ENCODE results near the gene MIGA2.

The MIGA2 gene

GRCh38 chr9:129073404-129073803, 37.0 kb downstream of the MIGA2 start:
- no peak for DNase-seq (ENCODE audit: low read depth in 2 of 2)

- DNase-seq (ENCODE audit: low read depth in 2 of 2) = no peak
These were observed 37.7 kb downstream of the MIGA2 start for GRCh38 chr9:129074106-129074505.

- DNase-seq (ENCODE audit: low read depth in 2 of 2) = no peak
These were observed 39.7 kb downstream of the MIGA2 start for GRCh38 chr9:129075996-129076639.

DNA sequence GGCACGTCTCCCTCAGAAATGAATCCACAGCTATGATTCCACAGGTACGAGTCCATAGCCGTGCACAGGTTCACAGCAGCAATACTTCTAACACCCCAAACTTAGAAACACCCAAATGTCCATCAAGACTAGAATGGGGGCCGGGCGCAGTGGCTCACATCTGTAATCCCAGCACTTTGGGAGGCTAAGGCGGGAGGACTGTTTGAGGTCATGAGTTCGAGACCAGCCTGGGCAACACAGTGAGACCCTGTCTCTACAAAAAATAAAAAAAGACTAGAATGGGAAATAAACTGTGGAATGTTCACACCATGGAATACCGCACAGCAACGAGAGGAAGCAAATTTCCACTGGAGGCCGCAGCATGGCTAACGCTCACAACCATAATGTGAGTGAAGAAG, 40.2 kb downstream of the MIGA2 start:
- DNase-seq (ENCODE audit: low read depth in 2 of 2) = no peak

GRCh38 chr9:129077236-129077635, 40.8 kb downstream of the MIGA2 start:
- no peak for DNase-seq (ENCODE audit: low read depth in 2 of 2)

- no peak for DNase-seq (ENCODE audit: low read depth in 2 of 2)
These were observed 42.5 kb downstream of the MIGA2 start for GRCh38 chr9:129078691-129079503.

- DNase-seq (ENCODE audit: low read depth in 2 of 2) = no peak
These were observed 43.4 kb downstream of the MIGA2 start for GRCh38 chr9:129079829-129080228.

- no peak for DNase-seq (ENCODE audit: low read depth in 2 of 2)
These were observed 43.8 kb downstream of the MIGA2 start for GRCh38 chr9:129080298-129080600.

DNA sequence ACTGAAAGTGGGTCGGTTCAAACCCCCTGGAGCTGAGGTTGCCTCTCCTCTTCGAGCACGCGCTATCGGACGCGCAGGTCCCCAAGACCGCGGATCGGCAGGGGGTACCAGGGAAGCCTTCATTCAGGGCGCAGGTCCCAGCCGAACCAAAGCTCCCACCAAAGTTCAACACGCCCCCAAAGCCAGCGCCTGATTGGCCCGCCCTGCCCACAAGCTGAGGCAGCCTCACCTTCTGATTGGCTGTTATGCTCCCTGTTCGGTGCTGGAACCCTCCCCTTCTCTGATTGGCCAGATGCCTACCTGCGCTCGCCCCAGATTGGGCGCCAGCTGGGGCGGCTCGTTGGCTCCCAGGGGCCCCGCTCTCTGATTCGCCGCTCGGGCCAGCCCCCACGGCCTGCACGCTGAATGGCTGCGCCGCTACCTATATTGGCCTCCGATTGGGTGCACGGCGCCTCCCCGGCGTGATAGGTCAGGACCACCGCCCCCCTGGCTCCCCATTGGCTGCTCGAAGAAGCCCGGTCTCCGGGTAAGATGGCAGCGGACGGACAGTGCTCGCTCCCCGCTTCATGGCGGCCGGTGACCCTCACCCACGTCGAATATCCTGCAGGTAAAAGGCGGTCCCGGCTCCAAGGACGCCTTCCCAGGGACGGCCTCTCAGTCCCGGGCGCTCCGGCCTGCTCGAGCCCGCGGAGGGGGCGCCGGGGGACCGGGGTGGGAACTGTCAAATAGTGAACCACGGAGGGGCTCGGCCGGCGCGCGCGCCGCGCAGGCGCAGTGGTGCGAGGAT, 44.4 kb downstream of the MIGA2 start, which contains the start of gene DOLPP1:
TSS of gene DOLPP1 (plus strand) at position 511 of the 787 bp plus-strand sequence. CDS start at position 532, 21 bp downstream.
- peak; percentile 95 for DNase-seq (ENCODE audit: low read depth in 2 of 2)

GRCh38 chr9:129081388-129081904, 45.0 kb downstream of the MIGA2 start:
- no peak for DNase-seq (ENCODE audit: low read depth in 2 of 2)

- no peak for DNase-seq (ENCODE audit: low read depth in 2 of 2)
These were observed 47.7 kb downstream of the MIGA2 start for GRCh38 chr9:129084087-129084486.

DNA sequence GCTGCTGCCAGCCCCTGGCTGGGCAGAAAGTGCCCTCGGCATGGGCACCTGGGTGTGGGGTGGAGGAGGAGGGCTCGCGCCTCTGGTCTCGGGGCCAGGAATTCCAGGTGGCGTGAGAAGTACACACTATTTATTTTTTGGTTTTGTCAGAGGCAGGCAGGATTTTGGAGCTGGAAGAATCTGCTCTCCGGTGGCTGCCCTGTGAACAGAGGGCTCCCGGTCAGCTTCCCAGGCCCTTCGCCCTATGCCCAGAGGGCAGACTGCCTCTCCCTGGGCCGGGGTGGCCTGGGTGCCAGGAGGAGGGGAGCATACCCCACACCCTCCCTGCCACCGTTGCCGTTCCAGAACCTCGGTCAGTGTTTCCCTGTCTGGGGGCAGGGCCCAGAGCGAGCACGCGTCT, 52.8 kb downstream of the MIGA2 start:
- no peak for DNase-seq (ENCODE audit: low read depth in 2 of 2)

GRCh38 chr9:129093602-129094386, 57.4 kb downstream of the MIGA2 start:
- DNase-seq (ENCODE audit: low read depth in 2 of 2) = no peak

DNA sequence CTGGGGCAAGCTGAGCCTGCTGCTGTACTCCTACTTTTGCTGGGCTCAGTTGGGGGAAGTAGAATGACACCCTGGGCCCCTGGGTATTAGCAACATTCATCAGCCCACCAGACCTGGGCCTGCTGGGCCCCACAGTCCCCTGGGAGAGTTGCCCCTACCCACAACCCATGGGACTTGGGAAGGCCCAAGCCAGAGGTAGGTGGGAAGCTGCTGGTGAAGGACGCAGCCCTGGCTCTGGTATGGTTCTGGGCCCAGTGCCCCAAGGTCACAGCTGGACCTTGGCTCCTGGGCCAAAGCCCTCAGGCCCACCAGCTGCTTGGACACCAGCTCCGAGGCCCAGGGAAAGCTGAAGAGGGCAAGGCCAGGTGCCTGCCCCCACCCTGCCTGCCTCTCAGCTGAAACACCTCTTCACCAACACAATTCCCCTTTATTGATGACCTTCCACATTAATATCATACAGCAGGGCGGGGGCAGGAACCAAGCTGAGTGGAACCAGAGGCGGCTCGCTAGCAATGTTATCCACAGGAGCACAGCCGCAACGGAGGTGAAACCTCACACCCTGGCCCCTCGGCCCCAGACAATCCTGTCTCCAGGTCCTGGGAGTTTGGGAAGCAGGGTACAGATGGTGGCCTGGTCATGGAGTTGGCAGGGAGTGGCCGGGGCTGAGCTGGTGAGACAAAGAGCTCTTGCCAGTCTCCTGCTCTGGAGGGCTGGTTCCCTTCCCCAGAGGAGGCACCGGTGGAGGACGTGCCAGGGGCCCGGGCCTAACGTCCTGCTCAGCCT, 58.2 kb downstream of the MIGA2 start:
- no peak for DNase-seq (ENCODE audit: low read depth in 2 of 2)

GRCh38 chr9:129095170-129095667, 58.8 kb downstream of the MIGA2 start:
- no peak for DNase-seq (ENCODE audit: low read depth in 2 of 2)

GRCh38 chr9:129095908-129096307, 59.5 kb downstream of the MIGA2 start:
- DNase-seq (ENCODE audit: low read depth in 2 of 2) = no peak

GRCh38 chr9:129097671-129098306, 61.4 kb downstream of the MIGA2 start:
- DNase-seq (ENCODE audit: low read depth in 2 of 2) = no peak

GRCh38 chr9:129098328-129098727, 61.9 kb downstream of the MIGA2 start:
- DNase-seq (ENCODE audit: low read depth in 2 of 2) = no peak

GRCh38 chr9:129100383-129101169, 64.2 kb downstream of the MIGA2 start:
- DNase-seq (ENCODE audit: low read depth in 2 of 2) = no peak

Measured in stimulated activated CD8-positive, alpha-beta memory T cell treated with anti-CD3 and anti-CD28 coated beads, Interleukin-7, amount 100 ng/mL, for 1 hour (primary cell).